Measurements from ENCODE around the gene TRNAU1AP. TPM values are rescaled to one million over a fixed set of nuclear protein-coding genes. Genes with fewer than 3 reads are reported as not detected.
A peak's percentile ranks its signal among the peaks of the same experiment; 100 is the strongest.
"Not testable (repeated sequence)": the region's sequence is repeated elsewhere in the genome, so short reads cannot be mapped to it uniquely, and the experiment has no call there.

The TRNAU1AP gene
- total and polyA plus RNA-seq, 4 experiments from 2014 or later = 25.8 to 46.7 (median 38.5) TPM

DNA sequence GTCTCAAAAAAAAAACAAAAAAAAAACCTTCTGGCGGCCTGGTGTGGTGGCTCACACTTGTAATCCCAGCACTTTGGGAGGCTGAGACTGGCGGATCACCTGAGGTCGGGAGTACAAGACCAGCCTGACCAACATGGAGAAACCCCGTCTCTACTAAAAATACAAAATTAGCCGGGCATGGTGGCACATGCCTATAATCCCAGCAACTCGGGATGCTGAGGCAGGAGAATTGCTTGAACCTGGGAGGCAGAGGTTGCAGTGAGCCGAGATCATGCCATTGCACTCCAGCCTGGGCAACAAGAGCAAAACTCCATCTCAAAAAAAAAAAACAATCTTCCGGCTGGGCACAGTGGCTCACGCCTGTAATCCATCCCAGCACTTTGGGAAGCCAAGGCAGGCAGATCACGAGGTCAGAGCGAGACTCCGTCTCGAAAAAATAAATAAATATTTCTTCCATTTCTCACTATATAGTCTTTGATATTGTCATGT lies 38.4 kb upstream of the TRNAU1AP start:
- H3K9me3 ChIP-seq (ENCODE audit: control insufficient read depth in 1 of 2, low read length in 2 of 2); H3K9me3 Mint-ChIP-seq; H3K4me3 ChIP-seq (ENCODE audit: low read length in 2 of 2); DNase-seq; intact Hi-C loops (cut with micrococcal nuclease); H3K27me3 Mint-ChIP-seq; H3K27me3 ChIP-seq (ENCODE audit: insufficient read depth, low read length); H3K27ac ChIP-seq (ENCODE audit: low read depth, low read length): not testable (repeated sequence)
- Mint-ChIP-seq H3K4me3 (peak overlapping the region in 1 of 8 donors; percentile 29), H3K4me1 (peaks cover 37 to 60% (median 46%) of the 10 kb centered on the region in 4 donors), H3K36me3 (peaks cover 29 to 46% of the 10 kb centered on the region in 2 donors), H3K27ac (peak overlapping the region in 2 of 7 donors; percentile 68 to 78)
- Histone ChIP-seq H3K36me3 (ENCODE audit: insufficient read depth, low read length) (peaks cover 26% of the 10 kb centered on the region), H3K4me1 (ENCODE audit: insufficient read depth, low read length) (peaks cover 57% of the 10 kb centered on the region)
- ChIA-PET POLR2A (ENCODE audit: partially characterized antibody) (interaction anchor here (1.1 to 4.5 kb wide), 3 partner anchors 8 to 221 kb away, joined by 3 to 52 read pairs (median 39); partner anchors contain the start of gene RCC1), CTCF (ENCODE audit: partially characterized antibody) (interaction anchor here (0.9 to 3.7 kb wide), 3 partner anchors 8 to 104 kb away, joined by 5 to 12 read pairs (median 5); no protein-coding TSS in a partner anchor)

DNA sequence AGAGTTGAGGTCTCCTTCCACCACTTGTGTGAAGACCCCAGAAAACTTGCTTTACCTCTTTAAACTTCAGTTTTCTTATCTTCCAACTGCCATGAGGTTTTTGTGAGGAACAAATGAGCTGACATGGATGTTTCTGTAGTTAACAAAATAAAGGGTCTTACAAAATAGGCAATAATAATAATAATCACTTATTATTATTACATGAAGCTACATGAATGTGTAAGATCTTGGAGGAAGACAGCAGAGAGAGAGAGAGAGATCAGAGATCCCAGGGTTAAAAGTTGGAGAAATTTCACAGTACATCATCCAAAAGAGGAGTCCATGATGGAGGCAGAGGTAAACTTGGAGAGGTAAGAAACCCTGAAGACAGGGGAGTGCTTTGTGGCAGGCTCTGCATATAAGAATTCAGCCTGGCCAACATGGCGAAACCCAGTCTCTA lies 36.3 kb upstream of the TRNAU1AP start:
- CTCF ChIA-PET (ENCODE audit: partially characterized antibody) = interaction anchor here (0.8 to 3.7 kb wide), 10 partner anchors 9 to 362 kb away, joined by 3 to 20 read pairs (median 4); partner anchors contain the start of genes TAF12 and YTHDF2
- intact Hi-C loops (cut with micrococcal nuclease) = no loop called here
- peaks cover 43% of the 10 kb centered on the region for H3K4me1 ChIP-seq (ENCODE audit: insufficient read depth, low read length)

DNA sequence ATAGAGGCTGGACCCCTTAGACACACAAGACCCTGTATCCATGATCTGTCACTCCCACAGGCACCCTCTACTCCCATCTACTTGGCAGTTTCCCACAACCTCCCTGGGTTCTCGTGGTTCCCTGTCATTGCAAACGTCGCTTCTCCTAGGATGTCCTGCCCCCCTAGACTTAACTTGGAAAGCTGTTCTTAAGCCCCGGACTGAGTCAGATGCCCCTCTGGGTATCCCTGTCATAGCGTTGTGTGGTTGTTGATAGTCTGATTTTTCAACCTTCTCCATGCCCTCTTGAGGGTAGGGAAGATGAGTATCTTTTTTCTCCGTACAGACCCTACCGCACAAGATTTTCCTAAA lies 35.3 kb upstream of the TRNAU1AP start:
- Histone ChIP-seq H3K27ac (ENCODE audit: low read depth, low read length) (peak overlapping the region; percentile 56), H3K4me3 (ENCODE audit: low read length in 2 of 2) (peak overlapping the region; percentile 11 to 65), H3K9me3 (ENCODE audit: control insufficient read depth in 1 of 2, low read length in 2 of 2) (no peaks in the 10 kb centered on the region), H3K4me1 (ENCODE audit: insufficient read depth, low read length) (peaks cover 32% of the 10 kb centered on the region), H3K36me3 (ENCODE audit: insufficient read depth, low read length) (peaks cover under 1% of the 10 kb centered on the region), H3K27me3 (ENCODE audit: insufficient read depth, low read length) (no peaks in the 10 kb centered on the region)
- Mint-ChIP-seq H3K36me3 (peaks cover 6 to 21% of the 10 kb centered on the region in 2 donors), H3K4me1 (peaks cover 16 to 34% (median 24%) of the 10 kb centered on the region in 4 donors), H3K4me3 (peak overlapping the region; percentile 29 to 92 (median 88)), H3K27me3 (no peaks in the 10 kb centered on the region), H3K27ac (peak overlapping the region; percentile 67 to 94 (median 82)), H3K9me3 (no peaks in the 10 kb centered on the region)
- intact Hi-C loops (cut with micrococcal nuclease) = loop anchor here (1.0 kb wide), 1 partner anchor 360 kb away; no protein-coding TSS in a partner anchor
- DNase-seq = no peak
- CTCF ChIA-PET (ENCODE audit: partially characterized antibody) = interaction anchor here (0.7 to 3.7 kb wide), 7 partner anchors 8 to 359 kb away, joined by 3 to 20 read pairs (median 6); partner anchors contain the start of gene TAF12
- POLR2A ChIA-PET (ENCODE audit: partially characterized antibody) = interaction anchor here (1.2 to 4.5 kb wide), 4 partner anchors 11 to 152 kb away, joined by 3 to 52 read pairs (median 30); partner anchors contain the start of genes RCC1 and TRNAU1AP

More for the DNA sequence above, 36.3 kb upstream of the TRNAU1AP start:
- Mint-ChIP-seq H3K4me3 (peak overlapping the region in 5 of 8 donors; percentile 4 to 53 (median 32)), H3K27me3 (no peaks in the 10 kb centered on the region), H3K4me1 (peaks cover 21 to 41% (median 30%) of the 10 kb centered on the region in 4 donors), H3K27ac (peak overlapping the region in 6 of 7 donors; percentile 57 to 94 (median 84)), H3K36me3 (peaks cover 12 to 28% of the 10 kb centered on the region in 2 donors), H3K9me3 (no peaks in the 10 kb centered on the region)
- Histone ChIP-seq H3K4me3 (ENCODE audit: low read length in 2 of 2) (no peak overlapping the region), H3K36me3 (ENCODE audit: insufficient read depth, low read length) (peaks cover 8% of the 10 kb centered on the region), H3K27ac (ENCODE audit: low read depth, low read length) (no peak overlapping the region), H3K27me3 (ENCODE audit: insufficient read depth, low read length) (no peaks in the 10 kb centered on the region), H3K9me3 (ENCODE audit: control insufficient read depth in 1 of 2, low read length in 2 of 2) (no peaks in the 10 kb centered on the region)
- POLR2A ChIA-PET (ENCODE audit: partially characterized antibody) = interaction anchor here (1.0 to 4.5 kb wide), 9 partner anchors 10 to 361 kb away, joined by 3 to 52 read pairs (median 6); partner anchors contain the start of genes RCC1, TAF12 and TRNAU1AP
- DNase-seq = no peak

DNA sequence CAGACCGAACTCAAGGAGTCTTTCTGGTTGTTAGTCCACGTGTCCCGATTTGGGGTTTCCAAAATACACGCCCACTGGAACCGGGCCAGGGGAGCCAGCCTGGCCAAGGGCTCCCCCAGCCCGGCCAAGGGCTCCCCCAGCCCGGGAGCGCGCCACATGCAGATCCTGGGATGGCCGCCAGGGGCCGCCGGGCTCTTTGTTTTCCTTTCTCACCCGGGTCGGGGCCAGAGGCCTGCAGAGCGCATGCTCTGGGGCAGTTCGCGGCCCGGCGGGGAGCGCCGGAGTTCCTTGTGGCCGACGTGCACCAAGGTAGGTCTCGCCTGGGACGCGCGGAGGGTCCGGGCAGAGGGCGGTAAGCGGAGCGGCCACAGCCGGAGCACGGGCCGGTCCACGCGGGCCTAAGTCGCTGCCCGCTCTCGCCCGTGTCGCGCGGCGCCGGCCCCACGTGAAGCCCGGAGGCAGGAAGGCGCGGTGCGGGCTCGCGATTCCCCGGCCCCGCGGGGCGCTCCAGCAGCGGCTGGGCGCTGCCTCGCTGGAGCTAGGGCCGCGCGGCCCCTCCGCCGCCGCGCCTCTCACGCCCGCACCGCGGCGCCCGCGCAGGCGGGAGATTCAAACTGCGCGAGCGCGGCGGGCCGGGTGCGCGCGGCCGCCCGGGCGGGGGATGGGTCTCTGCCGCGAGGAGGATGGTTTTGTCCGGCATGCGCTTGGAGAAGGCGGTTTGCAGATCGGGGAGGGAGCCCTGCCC lies 34.7 kb upstream of the TRNAU1AP start:
- H3K27me3 Mint-ChIP-seq = no peaks in the 10 kb centered on the region
- Histone ChIP-seq H3K9me3 (ENCODE audit: control insufficient read depth in 1 of 2, low read length in 2 of 2) (no peaks in the 10 kb centered on the region), H3K4me1 (ENCODE audit: insufficient read depth, low read length) (peaks cover 27% of the 10 kb centered on the region), H3K4me3 (ENCODE audit: low read length in 2 of 2) (peak overlapping the region; percentile 33 to 65), H3K27me3 (ENCODE audit: insufficient read depth, low read length) (no peaks in the 10 kb centered on the region), H3K27ac (ENCODE audit: low read depth, low read length) (peak overlapping the region; percentile 56), H3K36me3 (ENCODE audit: insufficient read depth, low read length) (no peaks in the 10 kb centered on the region)
- peak overlapping the region; percentile 85 to 92 (median 90) for H3K4me3 Mint-ChIP-seq
- POLR2A ChIA-PET (ENCODE audit: partially characterized antibody) = interaction anchor here (0.7 to 4.5 kb wide), 11 partner anchors 8 to 218 kb away, joined by 3 to 52 read pairs (median 5); partner anchors contain the start of genes MED18, RNU11, TAF12 and TRNAU1AP
- H3K4me1 Mint-ChIP-seq = peaks cover 15 to 32% (median 21%) of the 10 kb centered on the region in 4 donors
- peaks cover 5 to 16% of the 10 kb centered on the region in 2 donors for H3K36me3 Mint-ChIP-seq
- H3K27ac Mint-ChIP-seq = peak overlapping the region; percentile 67 to 94 (median 85)
- DNase-seq = peak; percentile 84 to 87 (median 86)
- CTCF ChIA-PET (ENCODE audit: partially characterized antibody) = interaction anchor here (1.3 to 3.7 kb wide), 4 partner anchors 63 to 359 kb away, joined by 5 to 20 read pairs (median 10); no protein-coding TSS in a partner anchor
- intact Hi-C loops (cut with micrococcal nuclease) = loop anchor here (1.0 to 2.0 kb wide), 9 partner anchors 12 to 359 kb away; partner anchors contain the start of genes RCC1, TAF12 and YTHDF2
- no peaks in the 10 kb centered on the region for H3K9me3 Mint-ChIP-seq

DNA sequence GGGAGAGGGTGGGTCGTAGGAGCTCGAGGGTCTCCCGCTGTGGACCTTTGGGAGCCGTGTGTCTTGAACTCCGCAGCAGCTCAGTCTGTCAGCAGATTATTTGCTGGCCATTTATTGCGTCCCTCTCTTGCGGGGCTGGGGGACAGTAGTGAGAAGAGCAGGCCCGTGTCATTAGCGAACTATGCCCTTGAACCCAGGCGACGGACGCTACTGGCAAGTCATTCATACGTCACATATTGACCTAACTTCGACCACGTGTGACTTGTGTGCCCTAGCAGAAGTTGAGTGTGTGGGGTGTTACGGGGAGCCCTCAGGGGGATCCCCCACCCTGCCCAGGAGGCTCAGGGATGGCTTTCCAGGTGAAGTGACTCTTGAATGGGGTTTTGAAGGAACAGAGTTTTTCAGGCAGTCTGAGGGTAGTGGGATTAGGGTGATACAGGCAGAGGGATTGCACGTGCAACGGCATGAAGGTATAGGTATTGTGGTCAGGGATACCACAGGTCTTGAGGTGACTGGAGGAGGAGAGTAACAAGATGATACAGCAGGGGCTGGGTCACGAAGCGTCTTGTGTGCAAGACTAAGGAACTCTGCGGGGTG lies 34.0 kb upstream of the TRNAU1AP start:
- Mint-ChIP-seq H3K27me3 (no peaks in the 10 kb centered on the region), H3K27ac (peak overlapping the region; percentile 67 to 91 (median 79)), H3K4me3 (peak overlapping the region; percentile 78 to 89 (median 87)), H3K9me3 (no peaks in the 10 kb centered on the region), H3K36me3 (peaks cover 5 to 12% of the 10 kb centered on the region in 2 donors), H3K4me1 (peaks cover 15 to 32% (median 22%) of the 10 kb centered on the region in 4 donors)
- POLR2A ChIA-PET (ENCODE audit: partially characterized antibody) = interaction anchor here (0.7 to 4.5 kb wide), 12 partner anchors 9 to 218 kb away, joined by 3 to 52 read pairs (median 4); partner anchors contain the start of genes MED18, RNU11, TAF12 and TRNAU1AP
- no peaks in the 10 kb centered on the region for H3K36me3 ChIP-seq (ENCODE audit: insufficient read depth, low read length)
- H3K9me3 ChIP-seq (ENCODE audit: control insufficient read depth in 1 of 2, low read length in 2 of 2) = no peaks in the 10 kb centered on the region
- H3K4me1 ChIP-seq (ENCODE audit: insufficient read depth, low read length) = peaks cover 23% of the 10 kb centered on the region
- H3K4me3 ChIP-seq (ENCODE audit: low read length in 2 of 2) = peak overlapping the region; percentile 33 to 65
- CTCF ChIA-PET (ENCODE audit: partially characterized antibody) = interaction anchor here (1.5 to 3.5 kb wide), 3 partner anchors 62 to 358 kb away, joined by 3 to 20 read pairs (median 5); no protein-coding TSS in a partner anchor
- DNase-seq = peak in 2 of 5 donors; percentile 23 to 44
- intact Hi-C loops (cut with micrococcal nuclease) = loop anchor here (1.0 to 2.0 kb wide), 8 partner anchors 13 to 266 kb away; partner anchors contain the start of genes RCC1, TAF12 and YTHDF2
- H3K27ac ChIP-seq (ENCODE audit: low read depth, low read length) = peak overlapping the region; percentile 18
- no peaks in the 10 kb centered on the region for H3K27me3 ChIP-seq (ENCODE audit: insufficient read depth, low read length)

DNA sequence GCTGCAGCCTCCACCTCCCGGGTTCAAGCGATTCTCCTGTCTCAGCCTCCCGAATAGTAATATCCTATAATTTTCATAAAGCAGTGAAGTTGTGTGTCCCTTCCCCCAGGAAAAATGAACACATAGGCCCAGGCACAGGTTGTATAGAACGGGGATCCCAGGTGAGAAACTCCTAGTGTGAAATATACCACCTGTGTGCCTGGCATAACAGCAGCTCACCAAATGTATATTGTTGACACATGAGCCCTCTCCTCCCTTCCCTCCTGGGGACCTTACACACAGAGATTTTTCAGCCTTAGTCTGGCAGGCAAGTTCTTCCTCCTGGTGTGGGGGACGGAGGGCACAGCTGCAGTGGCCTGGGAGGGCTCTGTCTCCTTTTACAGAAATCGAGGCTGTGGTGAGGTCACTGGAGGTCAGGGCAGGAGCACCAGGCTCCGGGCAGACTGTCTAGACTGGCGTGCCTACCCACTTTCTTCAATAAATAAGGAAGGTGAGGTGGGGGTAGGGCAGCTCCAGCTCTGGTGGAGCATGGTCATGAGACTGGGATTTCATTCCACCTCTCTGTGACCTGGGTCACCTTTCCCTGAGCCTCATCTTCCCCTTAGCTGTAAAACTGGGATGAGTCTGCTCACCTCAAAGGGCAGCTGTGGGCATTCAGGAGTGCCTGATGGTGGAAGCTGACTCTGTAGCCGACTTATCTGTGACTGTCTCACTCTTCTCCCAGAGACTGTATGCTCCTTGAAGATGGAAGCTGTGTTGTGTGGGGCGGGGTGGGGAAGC lies 32.7 kb upstream of the TRNAU1AP start:
- Mint-ChIP-seq H3K4me1 (peaks cover 15 to 25% (median 22%) of the 10 kb centered on the region in 4 donors), H3K27me3 (no peaks in the 10 kb centered on the region), H3K4me3 (peak overlapping the region in 6 of 8 donors; percentile 1 to 72 (median 45)), H3K27ac (peak overlapping the region in 1 of 7 donors; percentile 53), H3K9me3 (no peaks in the 10 kb centered on the region), H3K36me3 (peaks cover 3 to 7% of the 10 kb centered on the region in 2 donors)
- no peaks in the 10 kb centered on the region for H3K9me3 ChIP-seq (ENCODE audit: control insufficient read depth in 1 of 2, low read length in 2 of 2)
- H3K27me3 ChIP-seq (ENCODE audit: insufficient read depth, low read length) = no peaks in the 10 kb centered on the region
- H3K36me3 ChIP-seq (ENCODE audit: insufficient read depth, low read length) = no peaks in the 10 kb centered on the region
- no peak overlapping the region for H3K27ac ChIP-seq (ENCODE audit: low read depth, low read length)
- ChIA-PET CTCF (ENCODE audit: partially characterized antibody) (interaction anchor here (0.7 to 1.8 kb wide), 4 partner anchors 61 to 123 kb away, joined by 3 to 5 read pairs (median 4); no protein-coding TSS in a partner anchor), POLR2A (ENCODE audit: partially characterized antibody) (interaction anchor here (1.4 kb wide), 1 partner anchor 61 kb away, joined by 6 read pairs; no protein-coding TSS in a partner anchor)
- no peak overlapping the region for H3K4me3 ChIP-seq (ENCODE audit: low read length in 2 of 2)
- H3K4me1 ChIP-seq (ENCODE audit: insufficient read depth, low read length) = peaks cover 23% of the 10 kb centered on the region
- DNase-seq = no peak
- intact Hi-C loops (cut with micrococcal nuclease) = loop anchor here (2.0 kb wide), 2 partner anchors 123 to 237 kb away; partner anchors contain the start of gene TAF12

Data from CD4-positive, alpha-beta memory T cell (primary cell).